Activated CD8-positive, alpha-beta memory T cell treated with anti-CD3 and anti-CD28 coated beads, Interleukin-2, amount 50 U/mL, for 48 hours (primary cell): Measurements from ENCODE around the gene PAK1.

Source experiments
- DNase-seq: peaks from one replicate; pipeline ENCODE4 v3.0.0-alpha.2; 2020

Gene PAK1

DNA sequence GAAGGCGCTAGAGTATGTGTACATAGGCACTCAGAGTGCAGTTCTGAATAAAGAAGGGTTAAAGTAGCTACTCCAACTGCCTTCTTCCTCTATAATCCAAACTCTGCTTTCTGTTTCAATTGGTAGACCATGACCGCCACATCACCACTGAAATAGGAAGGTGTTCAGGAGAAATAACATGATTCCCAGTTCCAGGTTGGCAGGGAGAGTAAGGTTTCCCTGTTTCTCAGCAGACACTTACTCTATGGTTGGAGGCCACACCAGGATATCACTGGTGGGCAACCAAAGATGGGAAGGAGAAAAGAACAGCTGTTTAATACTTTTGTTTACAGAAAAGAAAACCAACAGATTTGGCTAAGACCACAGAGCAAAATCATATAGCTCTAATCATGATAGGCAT is 37.9 kb downstream of the PAK1 start:
- DNase-seq: no peak

- no peak for DNase-seq
These were observed 42.1 kb downstream of the PAK1 start for GRCh38 chr11:77431813-77432212.

- no peak for DNase-seq
These were observed 45.3 kb downstream of the PAK1 start for GRCh38 chr11:77428598-77428997.

DNA sequence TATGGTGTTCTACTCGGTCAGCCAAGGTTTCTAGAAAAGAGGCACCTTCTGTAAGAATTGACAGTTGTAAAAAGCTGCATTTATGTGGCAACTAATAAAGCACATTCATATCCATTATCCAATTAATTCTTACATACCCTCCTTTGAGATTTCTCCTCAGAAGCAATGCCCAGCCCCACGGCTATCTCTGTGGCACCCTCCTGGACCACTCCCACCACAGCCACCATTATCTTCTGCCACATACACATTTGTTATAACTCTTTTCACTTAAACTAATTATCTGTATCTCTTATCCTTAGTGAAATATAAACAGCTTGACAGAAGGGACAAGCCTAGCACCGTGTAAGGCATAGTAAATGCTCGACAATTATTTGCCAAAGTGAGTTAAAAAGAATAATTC is 48.5 kb downstream of the PAK1 start:
- DNase-seq: no peak

DNA sequence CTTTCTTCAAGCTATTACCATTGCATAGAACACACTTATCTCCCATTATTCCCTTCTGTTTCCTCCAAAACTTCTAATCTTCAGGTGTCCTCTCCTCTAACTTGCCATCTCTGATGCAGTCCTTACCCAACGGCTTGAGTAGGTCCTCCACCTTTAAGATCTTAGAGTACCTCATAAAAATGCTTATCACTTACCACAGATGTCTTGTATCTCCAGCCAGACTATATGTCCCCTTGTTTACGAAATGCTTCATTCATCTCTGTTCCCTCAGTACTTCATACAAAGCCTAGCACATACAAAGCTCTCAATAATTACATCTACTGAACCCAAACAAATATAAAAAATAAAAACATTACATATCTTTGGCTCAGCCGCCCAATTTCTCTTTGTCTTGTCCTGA is 49.2 kb downstream of the PAK1 start:
- no peak for DNase-seq

- no peak for DNase-seq
These were observed 50.3 kb downstream of the PAK1 start for GRCh38 chr11:77423624-77424023.

GRCh38 chr11:77422687-77423086 is 51.2 kb downstream of the PAK1 start:
- DNase-seq: no peak

- no peak for DNase-seq
These were observed 52.7 kb downstream of the PAK1 start for GRCh38 chr11:77421041-77421723.

- DNase-seq: no peak
These were observed 54.8 kb downstream of the PAK1 start for GRCh38 chr11:77418971-77419597.

GRCh38 chr11:77418155-77418970 is 55.5 kb downstream of the PAK1 start:
- no peak for DNase-seq

- no peak for DNase-seq
These were observed 57.5 kb downstream of the PAK1 start for GRCh38 chr11:77416357-77416756.

GRCh38 chr11:77413850-77414460 is 59.9 kb downstream of the PAK1 start:
- no peak for DNase-seq

GRCh38 chr11:77412814-77413213 is 61.1 kb downstream of the PAK1 start:
- no peak for DNase-seq

DNA sequence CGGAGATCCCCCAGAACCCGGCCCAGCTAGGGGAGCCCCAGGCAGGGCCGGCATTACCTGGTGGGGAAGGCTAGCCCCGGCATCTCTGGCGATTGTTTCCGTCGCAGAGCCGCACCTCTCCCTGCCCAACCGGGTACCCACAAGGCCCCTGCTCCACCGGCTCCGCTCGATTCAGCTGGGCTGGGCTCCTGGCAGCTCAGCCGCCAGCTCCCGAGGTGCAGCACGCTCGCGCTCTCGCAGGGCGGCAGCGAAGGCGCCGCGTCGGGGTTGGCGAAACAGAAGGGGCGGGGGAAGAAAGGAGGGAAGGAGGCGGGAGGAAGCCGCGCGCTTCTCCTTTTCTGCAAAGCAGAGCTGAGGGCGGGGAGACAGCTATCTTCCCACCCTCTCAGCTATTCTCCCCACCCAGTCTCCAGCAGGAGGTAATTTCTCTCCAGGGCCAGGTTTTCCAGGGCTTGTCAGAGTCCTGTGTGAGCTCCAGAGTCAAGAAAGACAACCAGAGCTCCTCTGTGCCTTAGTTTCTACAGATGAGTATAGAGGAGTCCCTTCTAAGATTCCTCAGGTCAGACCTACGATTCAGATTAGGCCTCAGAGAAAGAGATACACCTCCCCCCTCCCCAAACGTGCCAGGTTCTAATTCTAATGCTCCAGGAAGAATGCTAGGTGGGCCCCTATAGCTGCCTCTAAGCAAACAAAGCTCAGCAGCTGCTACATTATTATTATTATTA is 62.0 kb downstream of the PAK1 start:
- DNase-seq: peak; percentile 90

GRCh38 chr11:77411137-77411707 is 62.7 kb downstream of the PAK1 start:
- peak; percentile 67 for DNase-seq

GRCh38 chr11:77410076-77410827 is 63.6 kb downstream of the PAK1 start:
- DNase-seq: no peak

DNA sequence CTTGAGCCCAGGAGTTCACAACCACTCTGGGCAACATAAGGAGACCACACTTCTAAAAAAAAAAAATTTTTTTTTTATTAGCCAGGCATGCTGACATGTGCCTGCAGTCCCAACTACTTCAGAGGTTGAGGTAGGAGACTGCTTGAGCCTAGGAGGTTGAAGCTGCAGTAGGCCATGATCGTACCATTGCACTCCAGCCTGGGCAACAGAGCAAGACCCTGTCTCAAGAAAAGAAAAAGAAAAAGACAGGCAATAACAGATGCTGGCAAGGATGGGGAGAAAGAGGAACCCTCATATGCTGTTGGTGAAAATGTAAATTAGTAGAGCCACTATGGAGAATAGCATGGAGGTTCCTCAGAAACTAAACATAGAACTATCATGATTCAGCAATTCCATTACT is 64.8 kb downstream of the PAK1 start:
- DNase-seq: no peak

- DNase-seq: no peak
These were observed 66.3 kb downstream of the PAK1 start for GRCh38 chr11:77407613-77408012.

- DNase-seq: no peak
These were observed 67.5 kb downstream of the PAK1 start for GRCh38 chr11:77406396-77406795.

- DNase-seq: no peak
These were observed 70.7 kb downstream of the PAK1 start for GRCh38 chr11:77403211-77403610.

- no peak for DNase-seq
These were observed 71.7 kb downstream of the PAK1 start for GRCh38 chr11:77402218-77402556.
